ENCODE data around the gene DDX56. TPM values are rescaled to one million over a fixed set of nuclear protein-coding genes. Genes with fewer than 3 reads are reported as not detected.

The DDX56 gene
- polyA plus RNA-seq, 1 donor: 97.1 TPM

DNA sequence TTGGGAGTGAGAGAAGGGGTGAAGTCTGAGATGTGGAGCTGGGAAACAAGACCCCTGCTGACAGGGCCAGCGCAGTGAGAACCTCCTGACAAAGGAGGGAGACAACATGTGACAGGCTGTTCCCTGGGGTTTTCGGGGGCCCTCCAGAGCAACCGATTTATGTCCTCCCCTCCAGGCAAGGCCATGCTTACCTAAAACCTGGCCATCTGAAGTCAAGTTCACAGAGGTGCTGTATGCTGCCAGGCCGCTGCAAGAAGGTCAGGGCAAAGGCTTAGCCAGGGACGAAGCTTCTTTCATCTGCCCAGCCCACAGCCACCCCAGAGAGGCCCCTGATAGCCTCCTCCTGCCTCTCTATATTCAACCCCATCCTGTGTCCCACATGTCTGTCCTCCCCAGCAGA is 53.1 kb downstream of the DDX56 start:
- H3K4me3 ChIP-seq (ENCODE audit: low read length): no peak overlapping the region
- no peaks in the 10 kb centered on the region for H3K4me1 ChIP-seq (ENCODE audit: control insufficient read depth, insufficient read depth, low read length)
- DNase-seq: no peak
- H3K27ac ChIP-seq (ENCODE audit: low read length): no peak overlapping the region
- 90% methylated on average over 2 of the region's 5 CpGs for WGBS (ENCODE audit: insufficient coverage, low lambda C conversion rate)
- H3K36me3 ChIP-seq (ENCODE audit: control insufficient read depth, insufficient read depth, low read length): peaks cover 57% of the 10 kb centered on the region
- no peaks in the 10 kb centered on the region for H3K27me3 ChIP-seq (ENCODE audit: control insufficient read depth, insufficient read depth, low read length)
- H3K9me3 ChIP-seq (ENCODE audit: control insufficient read depth, low read depth, low read length): peaks cover 10% of the 10 kb centered on the region

GRCh38 chr7:44519546-44519945 is 54.2 kb downstream of the DDX56 start:
- no peak overlapping the region for H3K4me3 ChIP-seq (ENCODE audit: low read length)
- 100% methylated on average over 1 of the region's 7 CpGs for WGBS (ENCODE audit: insufficient coverage, low lambda C conversion rate)
- no peak overlapping the region for H3K27ac ChIP-seq (ENCODE audit: low read length)
- H3K4me1 ChIP-seq (ENCODE audit: control insufficient read depth, insufficient read depth, low read length): no peaks in the 10 kb centered on the region
- peaks cover 60% of the 10 kb centered on the region for H3K36me3 ChIP-seq (ENCODE audit: control insufficient read depth, insufficient read depth, low read length)
- no peaks in the 10 kb centered on the region for H3K27me3 ChIP-seq (ENCODE audit: control insufficient read depth, insufficient read depth, low read length)
- DNase-seq: no peak
- H3K9me3 ChIP-seq (ENCODE audit: control insufficient read depth, low read depth, low read length): peaks cover under 1% of the 10 kb centered on the region

DNA sequence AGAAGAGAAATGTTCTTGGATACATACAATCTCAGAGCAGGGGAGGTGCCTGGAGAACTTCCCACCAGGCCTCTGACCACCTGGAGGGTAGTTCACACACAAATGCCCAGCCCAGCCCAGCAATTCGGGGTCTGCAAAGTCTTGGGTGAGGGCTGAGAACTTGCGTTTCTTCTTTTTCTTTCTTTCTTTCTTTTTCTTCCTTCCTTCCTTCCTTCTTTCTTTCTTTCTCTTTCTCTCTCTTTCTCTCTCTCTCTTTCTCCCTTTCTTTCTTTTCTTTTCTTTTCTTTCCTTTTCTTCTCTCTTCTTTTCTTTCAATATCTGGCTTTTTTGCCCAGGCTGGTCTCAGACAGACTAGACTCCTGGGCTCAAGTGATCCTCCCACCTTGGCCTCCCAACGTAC is 54.9 kb downstream of the DDX56 start:
- peaks cover 66% of the 10 kb centered on the region for H3K36me3 ChIP-seq (ENCODE audit: control insufficient read depth, insufficient read depth, low read length)
- H3K27ac ChIP-seq (ENCODE audit: low read length): no peak overlapping the region
- H3K4me1 ChIP-seq (ENCODE audit: control insufficient read depth, insufficient read depth, low read length): no peaks in the 10 kb centered on the region
- no peak for DNase-seq
- WGBS (ENCODE audit: insufficient coverage, low lambda C conversion rate): 100% methylated on average over 1 of the region's 3 CpGs
- no peaks in the 10 kb centered on the region for H3K27me3 ChIP-seq (ENCODE audit: control insufficient read depth, insufficient read depth, low read length)
- no peak overlapping the region for H3K4me3 ChIP-seq (ENCODE audit: low read length)
- H3K9me3 ChIP-seq (ENCODE audit: control insufficient read depth, low read depth, low read length): no peaks in the 10 kb centered on the region

- H3K27ac ChIP-seq (ENCODE audit: low read length): no peak overlapping the region
- no peaks in the 10 kb centered on the region for H3K27me3 ChIP-seq (ENCODE audit: control insufficient read depth, insufficient read depth, low read length)
- H3K4me3 ChIP-seq (ENCODE audit: low read length): no peak overlapping the region
- no peak for DNase-seq
- peaks cover 69% of the 10 kb centered on the region for H3K36me3 ChIP-seq (ENCODE audit: control insufficient read depth, insufficient read depth, low read length)
- peaks cover under 1% of the 10 kb centered on the region for H3K4me1 ChIP-seq (ENCODE audit: control insufficient read depth, insufficient read depth, low read length)
- WGBS (ENCODE audit: insufficient coverage, low lambda C conversion rate): no CpG with 5 or more reads among the region's 8 CpGs
- no peaks in the 10 kb centered on the region for H3K9me3 ChIP-seq (ENCODE audit: control insufficient read depth, low read depth, low read length)
Observed at GRCh38 chr7:44517175-44517574, 56.5 kb downstream of the DDX56 start.

Other genes with a start within 250 kb of the DDX56 start
- 4.4 TPM for gene CAMK2B, start 248.3 kb downstream of the DDX56 start, polyA plus RNA-seq
- gene NUDCD3, start 83.2 kb downstream of the DDX56 start, polyA plus RNA-seq: 68.3 TPM
- 63.9 TPM for gene NPC1L1, start 32.6 kb downstream of the DDX56 start, polyA plus RNA-seq
- 164 TPM for gene TMED4, start 8.3 kb upstream of the DDX56 start, polyA plus RNA-seq
- gene OGDH, start 32.7 kb upstream of the DDX56 start, polyA plus RNA-seq: 97.4 TPM
- 86.2 TPM for gene ZMIZ2, start 174.9 kb upstream of the DDX56 start, polyA plus RNA-seq
- 1,462 TPM for gene PPIA, start 222.8 kb upstream of the DDX56 start, polyA plus RNA-seq